ENCODE data around the gene EPHA8. TPM values are rescaled to one million over a fixed set of nuclear protein-coding genes. Genes with fewer than 3 reads are reported as not detected.

The EPHA8 gene
- total RNA-seq, 1 donor from 2014 or later, result not detected

DNA sequence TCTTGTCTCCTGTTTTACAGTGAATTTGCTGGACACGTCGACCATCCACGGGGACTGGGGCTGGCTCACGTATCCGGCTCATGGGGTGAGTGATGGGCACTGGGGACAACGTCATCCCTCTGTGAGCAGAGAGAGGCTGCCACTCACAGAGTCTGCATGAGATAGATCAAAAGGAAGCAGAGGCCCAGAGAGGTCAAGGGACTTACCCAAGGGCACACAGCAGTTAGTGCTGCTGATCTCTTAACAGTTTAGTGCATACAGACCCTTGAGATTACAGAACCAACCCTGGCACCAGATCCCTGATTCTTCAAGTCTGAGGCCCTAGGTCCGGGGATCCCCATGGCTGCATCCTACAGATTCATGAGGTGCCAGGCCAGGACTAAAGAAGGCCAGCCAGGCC is 6.0 kb downstream of the EPHA8 start:
- DNase-seq, result no peak

DNA sequence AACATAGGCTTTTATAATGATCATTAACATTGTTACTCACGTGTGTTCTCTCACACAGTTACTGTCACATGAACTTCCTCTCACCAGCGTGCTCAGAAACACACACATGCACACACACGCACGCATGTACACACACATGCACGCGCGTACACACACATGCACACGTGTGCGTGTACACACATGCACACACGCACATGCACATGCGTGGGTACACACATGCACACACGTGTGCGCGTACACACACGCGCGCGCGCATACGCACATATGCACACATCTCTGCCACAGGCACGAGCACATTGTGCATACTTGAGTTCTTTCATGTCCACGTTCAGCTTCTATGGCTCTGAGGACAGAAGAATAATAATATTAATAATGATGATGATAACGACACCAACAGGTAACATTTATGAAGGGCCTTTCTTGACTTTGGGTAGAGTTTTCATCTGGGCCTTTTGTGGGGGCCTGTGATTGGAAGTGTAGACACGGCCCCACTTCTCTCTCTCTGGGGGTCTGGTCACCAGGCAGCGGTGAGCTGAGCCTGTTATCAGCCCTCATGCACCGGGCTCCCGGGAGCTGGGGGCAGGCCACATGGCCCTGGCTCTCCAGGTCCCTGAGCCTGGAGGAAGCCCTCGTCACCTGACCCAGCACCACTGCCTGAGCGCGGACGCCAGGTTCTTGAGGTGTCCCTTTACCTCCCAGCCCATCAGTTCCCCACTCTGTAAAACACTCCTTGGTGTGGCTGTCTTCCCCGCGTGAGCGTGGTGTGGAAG is 7.0 kb downstream of the EPHA8 start:
- DNase-seq, result no peak

DNA sequence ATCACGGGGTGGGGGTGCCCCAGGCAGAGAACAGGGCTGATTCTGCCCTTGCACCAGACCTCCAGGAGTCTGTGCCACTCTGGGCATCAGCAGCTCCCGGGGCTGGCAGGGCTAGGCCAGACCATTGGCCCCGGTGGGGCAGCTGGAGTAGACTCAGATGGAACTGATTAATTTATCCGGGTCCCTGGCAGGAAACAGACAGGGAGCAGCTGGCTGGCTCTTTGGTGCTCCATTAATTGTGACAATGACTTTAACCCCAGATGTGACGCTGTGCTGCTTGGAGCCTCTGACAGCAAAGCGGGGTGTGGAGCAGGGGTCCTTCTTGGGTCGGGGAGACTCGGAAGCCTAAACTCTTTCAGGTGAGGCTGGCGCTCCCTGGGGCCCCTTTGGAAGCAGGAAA is 9.5 kb downstream of the EPHA8 start:
- DNase-seq, result no peak

DNA sequence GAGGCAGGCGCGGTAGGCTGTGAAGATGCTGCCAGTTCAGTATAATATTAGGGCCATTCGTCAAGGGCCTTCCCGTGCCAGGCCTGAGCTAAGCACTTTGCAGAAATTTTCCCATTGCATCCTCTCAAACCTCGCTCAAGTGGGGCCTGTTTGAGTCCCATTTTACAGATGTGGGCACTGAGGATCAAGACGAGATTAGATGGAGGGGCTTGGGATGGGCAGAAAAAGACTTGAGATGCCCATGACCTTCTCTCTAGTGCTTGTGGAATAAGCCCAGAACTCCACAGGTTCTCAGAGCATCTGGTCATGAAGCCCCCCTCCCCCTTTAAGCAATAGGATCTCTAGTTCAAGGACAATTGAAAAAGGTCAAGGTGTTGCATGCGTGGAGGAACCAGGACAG is 9.9 kb downstream of the EPHA8 start:
- DNase-seq, result no peak

DNA sequence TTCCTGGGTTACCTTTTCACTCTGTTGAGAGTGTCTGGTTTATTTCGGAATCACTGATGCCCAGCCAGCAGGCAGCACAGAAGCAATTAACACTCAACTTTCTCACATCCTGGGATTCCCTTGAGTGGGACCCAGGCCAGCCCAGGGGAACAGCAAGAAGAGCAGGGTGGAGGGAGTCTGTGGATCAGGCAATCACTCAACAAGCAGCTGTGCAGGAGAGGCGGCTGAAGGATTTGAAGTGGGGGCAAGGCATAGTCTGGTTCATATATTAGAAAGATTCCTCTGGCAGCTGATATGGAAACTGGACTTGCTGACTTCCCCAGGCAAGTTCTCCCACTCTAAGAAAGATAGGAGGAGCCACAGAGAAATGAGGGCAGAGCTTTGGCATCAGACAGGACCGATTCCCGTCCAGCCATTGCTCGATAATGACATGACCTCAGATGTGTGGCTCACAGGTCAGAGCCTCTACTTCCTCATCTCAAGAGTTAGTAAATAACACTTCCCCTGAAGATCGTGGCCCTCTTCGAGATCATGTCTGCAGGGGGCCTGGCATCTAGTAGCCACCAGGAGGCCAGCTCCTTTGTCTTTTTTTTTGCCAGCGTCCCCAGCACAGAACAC is 12.4 kb downstream of the EPHA8 start:
- DNase-seq, result no peak

DNA sequence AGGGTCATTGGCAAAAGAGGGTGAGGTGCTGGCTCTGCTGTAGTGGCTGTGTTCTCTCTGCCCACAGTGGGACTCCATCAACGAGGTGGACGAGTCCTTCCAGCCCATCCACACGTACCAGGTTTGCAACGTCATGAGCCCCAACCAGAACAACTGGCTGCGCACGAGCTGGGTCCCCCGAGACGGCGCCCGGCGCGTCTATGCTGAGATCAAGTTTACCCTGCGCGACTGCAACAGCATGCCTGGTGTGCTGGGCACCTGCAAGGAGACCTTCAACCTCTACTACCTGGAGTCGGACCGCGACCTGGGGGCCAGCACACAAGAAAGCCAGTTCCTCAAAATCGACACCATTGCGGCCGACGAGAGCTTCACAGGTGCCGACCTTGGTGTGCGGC is 12.9 kb downstream of the EPHA8 start:
- DNase-seq, result no peak

DNA sequence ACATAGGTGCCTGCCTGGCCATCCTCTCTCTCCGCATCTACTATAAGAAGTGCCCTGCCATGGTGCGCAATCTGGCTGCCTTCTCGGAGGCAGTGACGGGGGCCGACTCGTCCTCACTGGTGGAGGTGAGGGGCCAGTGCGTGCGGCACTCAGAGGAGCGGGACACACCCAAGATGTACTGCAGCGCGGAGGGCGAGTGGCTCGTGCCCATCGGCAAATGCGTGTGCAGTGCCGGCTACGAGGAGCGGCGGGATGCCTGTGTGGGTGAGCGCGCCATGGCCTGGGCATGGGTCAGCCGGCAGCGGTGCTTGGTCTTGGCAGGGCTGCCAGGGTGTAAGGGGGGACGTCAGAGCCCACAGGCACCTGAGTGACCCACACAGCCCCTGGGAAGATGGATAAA is 13.3 kb downstream of the EPHA8 start:
- no peak for DNase-seq

DNA sequence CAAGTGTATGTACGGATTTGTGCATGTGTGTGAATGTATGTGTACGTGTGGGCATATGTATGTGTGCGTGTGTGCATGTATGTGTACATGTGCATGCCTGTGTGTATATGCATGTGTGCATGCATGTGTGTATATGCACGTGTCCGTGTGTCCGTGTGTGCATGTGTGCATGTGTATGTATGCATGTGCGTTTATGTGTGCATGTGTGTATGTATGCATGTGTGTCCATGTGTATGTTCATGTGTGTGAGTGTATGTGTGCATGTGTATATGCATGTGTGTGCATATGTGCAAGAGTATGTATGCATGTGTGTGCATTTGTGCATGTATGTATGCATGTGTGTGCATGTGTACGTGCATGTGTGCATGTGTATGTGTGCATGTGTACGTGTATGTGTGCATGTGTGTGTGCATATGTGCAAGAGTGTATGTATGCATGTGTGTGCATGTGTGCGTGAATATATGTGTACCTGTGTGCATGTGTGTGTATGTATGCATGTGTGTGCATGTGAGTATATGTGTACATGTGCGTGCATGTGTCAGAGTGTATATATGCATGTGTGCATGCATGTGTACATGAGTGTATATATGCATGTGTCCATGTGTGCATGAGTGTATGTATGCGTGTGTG is 15.6 kb downstream of the EPHA8 start:
- DNase-seq, result no peak

DNA sequence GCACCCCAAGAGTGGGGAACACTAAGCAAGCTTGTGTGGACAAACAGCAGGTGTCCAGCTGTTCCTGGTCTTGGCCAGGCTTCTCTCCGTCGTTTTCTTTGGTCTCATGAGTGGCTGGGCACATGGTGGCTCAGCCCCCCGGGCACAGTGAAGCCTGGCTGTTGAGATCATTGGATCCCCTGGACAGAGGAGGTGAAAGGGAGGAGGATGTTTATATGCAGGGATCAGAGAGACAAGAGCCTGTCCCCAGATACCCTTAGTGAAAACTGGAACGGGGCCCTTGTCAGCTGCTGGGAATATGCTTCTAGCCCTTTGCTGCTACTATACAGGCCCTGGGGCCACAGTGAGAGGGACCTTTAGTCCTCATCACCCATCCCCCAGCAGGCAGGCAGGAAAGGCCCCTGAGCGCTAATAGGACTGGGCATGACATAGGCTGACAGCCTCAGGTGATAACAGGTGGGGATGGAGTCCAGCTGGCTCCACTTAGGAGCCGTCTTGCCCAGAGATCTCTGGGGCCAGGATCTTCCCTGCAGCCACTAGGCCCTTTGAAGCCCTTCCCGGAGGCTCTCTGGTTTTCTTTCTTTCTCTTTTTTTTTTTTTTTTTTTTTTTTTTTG is 16.4 kb downstream of the EPHA8 start:
- DNase-seq, result no peak

DNA sequence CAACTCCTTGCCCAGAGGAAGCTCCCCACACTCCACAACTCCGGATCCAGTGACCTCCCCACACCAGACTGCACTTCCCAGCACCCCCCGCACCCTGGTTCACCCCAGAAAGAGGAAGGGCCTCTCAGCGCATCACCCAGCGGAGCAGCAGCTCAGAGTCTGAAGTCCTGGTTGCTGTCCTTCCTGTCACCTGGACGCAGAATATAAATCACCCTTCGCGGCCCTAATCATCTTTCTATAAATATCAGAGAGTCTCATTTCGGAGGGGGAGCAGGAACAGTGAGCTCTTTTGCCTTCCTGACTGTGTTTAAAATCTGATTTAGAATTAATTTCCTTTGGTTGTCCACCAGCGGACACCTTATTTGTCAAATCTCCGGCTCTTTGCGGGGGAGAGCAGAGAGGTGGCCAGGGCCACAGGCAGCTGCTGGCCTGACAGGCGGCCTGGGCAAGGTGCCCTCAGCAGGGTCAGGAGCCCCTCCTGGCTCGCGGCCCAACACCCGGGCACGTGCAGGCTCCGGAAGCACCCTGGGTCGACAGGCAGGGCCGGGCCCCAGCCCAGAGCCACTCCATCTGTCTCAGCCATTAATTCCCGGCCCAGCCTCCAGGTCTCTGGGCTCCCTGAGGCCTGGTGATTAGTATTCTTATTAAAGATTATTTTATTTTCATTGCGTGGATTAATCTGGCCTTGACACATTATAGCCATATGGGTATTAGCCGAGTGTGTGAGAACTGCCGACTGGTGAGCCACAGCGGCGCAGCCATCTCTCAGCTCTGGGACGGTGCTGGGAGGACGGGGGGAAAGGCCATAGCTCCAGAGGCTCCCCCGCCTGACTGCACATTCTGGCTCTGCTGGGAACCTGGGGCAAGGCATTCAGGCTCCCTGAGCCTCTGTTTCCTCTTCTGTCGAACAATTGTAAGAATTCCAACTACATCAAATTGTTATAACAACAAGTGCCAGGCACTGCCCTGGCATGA is 19.7 kb downstream of the EPHA8 start:
- DNase-seq, result no peak

DNA sequence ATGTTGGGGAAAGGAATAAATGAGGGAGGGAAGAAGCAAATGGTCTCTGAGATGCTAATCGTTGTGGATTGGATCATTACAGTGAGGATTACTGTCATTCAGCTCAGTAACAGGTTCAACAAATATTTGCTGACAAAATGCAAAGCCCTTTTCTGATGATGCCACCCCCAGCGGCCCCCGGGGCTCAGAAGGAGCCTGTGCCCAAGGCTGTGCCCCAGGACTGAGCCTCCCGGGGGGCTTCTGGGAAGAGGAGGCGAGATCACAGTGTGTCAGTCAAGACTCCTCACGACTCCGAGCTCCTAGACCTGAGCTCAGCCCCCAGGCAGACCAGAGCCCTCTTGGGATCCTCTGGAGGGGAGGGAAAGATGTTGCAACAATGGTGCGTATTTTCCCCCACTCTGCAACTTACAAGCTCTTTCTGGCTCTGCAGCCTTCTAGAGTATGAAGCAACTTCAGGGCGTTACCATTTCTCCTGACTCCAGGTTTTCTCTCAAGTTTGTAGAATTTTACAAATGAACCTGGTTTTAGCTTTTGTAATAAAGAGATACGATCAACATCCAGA is 20.8 kb downstream of the EPHA8 start:
- no peak for DNase-seq

DNA sequence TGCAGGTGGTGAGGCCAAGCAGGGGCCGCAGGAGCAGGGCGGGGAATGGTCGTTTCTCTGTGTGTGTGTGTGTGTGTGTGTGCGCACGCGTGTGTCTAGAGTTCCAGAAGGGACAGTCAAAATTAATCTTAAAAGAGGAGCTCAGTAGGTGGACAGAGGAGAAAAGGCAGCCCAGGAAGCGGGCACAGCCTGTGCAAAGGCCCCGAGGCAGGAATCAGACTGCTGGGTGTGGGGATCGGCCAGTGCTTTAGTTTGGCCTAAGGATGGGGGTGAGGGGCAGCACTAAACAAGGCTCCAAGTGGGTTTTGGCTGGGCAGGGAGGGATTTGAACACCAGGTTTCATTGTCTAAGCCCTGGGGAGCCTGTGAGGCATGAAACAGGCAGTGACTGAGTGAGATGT is 21.7 kb downstream of the EPHA8 start:
- DNase-seq, result no peak

DNA sequence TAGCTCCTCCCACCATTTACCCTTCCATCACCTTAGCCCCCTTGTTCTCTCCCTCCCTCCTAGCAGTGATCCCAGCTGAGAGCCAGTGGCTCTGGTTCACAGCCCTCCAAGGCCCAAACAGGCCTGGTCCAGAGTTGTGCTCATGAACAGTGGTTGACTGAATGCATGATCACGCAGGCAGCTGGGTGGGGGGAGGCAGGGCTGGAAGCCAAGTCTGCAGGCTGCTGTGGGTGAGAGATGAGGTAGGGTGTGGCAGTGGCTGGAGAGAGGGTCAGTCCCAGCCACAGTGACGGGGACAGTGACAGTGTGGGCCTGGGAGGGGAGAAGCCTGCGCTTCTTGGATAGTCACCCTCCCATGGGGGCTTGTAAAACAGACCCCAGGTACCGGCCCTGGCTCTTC is 22.2 kb downstream of the EPHA8 start:
- no peak for DNase-seq

DNA sequence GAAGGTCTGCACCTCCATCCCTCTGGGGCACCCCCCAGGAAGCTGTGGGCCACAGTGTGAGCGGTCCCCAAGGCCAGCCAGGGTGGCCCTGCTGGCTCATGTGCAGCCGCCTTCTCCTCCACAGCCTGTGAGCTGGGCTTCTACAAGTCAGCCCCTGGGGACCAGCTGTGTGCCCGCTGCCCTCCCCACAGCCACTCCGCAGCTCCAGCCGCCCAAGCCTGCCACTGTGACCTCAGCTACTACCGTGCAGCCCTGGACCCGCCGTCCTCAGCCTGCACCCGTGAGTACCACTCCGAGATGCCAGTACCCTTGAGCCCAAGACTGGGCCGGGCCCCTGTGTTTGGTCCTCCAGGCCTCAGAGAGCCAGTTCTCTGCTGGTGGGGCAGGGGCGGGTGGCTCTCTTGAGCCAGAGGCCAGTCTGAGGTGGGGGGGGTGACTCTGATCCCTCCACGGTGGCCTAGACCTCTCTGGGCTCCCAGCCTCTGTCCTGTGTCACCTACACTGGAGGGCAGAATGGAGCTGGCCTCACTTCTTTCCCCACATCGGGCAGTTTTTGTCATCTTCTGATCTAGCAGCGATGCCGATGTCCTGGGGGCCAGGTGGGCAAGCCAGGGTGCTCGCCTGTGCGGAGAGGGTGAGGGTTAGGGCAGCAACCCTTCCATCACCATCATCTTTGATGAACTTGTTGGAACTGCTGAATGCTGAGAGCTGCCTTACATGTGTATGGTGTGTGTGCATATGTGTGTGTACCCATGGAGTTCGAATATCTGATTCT is 23.3 kb downstream of the EPHA8 start:
- DNase-seq, result no peak

DNA sequence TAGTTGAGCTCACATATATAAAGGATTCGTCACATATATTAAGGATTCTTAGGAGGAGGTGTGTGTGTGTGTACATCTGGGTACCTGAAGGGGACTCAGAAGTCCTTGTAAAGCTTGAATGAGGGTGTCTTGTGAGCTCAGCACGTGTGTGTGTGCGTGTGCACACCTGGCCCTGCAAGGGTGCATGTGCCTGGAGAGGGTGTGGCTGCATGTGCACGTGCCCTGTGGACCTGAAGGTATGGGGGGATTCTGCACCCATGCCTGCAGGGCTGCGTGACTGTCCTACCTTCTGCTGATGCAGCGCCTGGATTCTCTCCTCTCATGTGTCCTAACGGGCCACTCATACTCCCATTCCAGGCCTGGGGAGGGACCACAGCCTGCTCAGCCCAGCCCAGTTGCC is 24.0 kb downstream of the EPHA8 start:
- DNase-seq, result no peak

DNA sequence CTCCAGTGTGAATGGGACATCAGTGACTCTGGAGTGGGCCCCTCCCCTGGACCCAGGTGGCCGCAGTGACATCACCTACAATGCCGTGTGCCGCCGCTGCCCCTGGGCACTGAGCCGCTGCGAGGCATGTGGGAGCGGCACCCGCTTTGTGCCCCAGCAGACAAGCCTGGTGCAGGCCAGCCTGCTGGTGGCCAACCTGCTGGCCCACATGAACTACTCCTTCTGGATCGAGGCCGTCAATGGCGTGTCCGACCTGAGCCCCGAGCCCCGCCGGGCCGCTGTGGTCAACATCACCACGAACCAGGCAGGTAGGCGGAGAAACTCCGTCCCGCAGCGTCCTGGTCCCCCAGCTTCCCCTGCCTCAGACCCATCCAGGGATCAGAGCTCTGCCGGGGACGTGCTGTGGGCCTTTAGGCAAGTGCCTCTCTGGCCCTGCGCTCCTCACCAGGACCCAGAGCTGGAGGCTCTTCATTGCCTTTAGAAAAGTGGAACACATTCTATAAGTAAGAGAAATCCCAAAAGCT is 25.7 kb downstream of the EPHA8 start:
- no peak for DNase-seq

DNA sequence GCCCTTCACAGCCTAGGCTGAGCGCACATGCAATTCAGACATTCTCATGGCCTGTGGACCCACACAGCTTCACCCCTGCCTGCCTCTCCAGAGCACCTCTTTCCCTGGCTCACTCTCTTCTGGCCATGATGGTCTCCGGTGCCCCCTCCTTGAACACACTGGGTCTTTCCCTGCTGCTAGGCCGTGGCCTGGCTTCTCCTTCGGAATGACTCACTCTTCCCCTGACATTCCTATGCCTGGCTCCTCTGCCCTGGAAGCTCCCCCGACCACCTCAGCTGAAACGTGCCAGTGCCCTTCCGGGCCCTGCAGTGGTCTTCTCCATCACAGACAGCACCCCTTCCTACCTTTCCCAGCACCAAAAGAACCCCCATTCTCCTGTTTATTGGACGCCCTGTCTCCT is 28.3 kb downstream of the EPHA8 start:
- peak; percentile 8 for DNase-seq

DNA sequence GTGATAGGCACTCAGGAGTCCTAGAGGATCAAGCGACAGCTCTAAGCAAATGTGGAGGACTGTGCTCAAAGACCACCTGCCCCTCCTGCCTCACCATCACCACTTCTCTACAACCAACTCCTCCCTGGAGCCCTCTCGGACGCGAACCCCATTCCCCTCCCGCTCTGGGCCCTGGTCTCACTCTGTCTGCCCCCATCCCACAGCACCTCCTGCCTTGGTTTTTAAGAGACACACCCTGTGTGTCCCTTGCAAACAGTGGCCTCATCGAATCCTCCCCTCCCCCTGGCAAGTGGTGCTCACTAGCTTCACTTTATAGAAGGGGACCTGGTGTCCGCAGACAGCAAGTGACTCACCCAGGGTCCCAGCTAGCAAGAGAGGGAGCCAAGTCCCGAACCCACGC is 28.8 kb downstream of the EPHA8 start:
- no peak for DNase-seq

DNA sequence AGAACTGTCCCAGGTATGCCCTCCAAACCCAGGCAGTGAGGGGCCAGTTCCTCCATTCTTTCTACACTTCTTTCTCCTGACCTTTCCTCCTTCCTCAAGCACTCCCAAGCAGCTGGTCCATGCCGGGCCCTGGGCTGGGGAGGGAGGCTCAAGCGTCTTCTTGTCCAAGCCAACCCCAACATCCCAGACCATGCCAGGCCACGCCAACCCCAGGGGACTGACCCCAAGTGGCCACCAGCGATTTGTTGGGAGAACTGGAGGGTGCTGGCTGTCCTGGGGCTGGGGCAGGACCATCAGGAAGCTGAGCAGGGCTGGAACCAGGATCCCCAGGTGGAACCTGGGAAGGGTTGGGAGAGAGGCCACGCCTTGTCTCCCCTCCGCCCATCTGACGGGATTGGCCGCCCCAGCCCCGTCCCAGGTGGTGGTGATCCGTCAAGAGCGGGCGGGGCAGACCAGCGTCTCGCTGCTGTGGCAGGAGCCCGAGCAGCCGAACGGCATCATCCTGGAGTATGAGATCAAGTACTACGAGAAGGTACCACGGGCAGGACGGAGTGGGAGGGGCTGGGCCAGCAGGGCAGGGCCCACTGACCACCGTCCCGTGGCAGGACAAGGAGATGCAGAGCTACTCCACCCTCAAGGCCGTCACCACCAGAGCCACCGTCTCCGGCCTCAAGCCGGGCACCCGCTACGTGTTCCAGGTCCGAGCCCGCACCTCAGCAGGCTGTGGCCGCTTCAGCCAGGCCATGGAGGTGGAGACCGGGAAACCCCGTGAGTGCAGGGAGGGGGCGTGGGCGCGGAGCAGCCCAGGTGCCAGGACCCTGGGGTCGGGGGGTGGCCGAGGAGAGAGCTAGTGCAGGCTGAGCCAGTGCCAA is 29.9 kb downstream of the EPHA8 start:
- no peak for DNase-seq

DNA sequence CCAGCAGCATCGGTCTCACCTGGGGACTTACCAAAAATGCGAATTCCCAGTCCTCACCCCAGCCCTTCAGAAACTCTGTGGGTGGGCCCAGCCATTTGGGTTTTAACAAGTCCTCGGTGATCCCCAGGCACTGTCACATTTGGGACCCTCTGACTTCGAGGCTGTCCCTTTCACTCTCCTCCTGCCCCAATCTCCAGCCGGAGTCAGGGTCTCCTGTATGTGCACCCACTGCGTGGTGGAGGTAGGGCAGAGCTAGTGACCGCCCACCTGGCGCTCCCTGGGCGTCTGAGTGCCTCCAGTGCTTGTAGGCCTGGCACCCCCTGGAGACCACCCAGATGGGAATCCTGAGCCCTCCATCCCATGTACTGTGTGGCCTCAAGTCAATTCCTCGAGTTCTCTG is 31.1 kb downstream of the EPHA8 start:
- DNase-seq, result no peak

Measured in dermis blood vessel endothelial cell (primary cell).